Keratinocyte (primary cell): ENCODE data around the gene FKBP10. TPM values are rescaled to one million over a fixed set of nuclear protein-coding genes. Genes with fewer than 3 reads are reported as not detected.
"Not testable (repeated sequence)": the region's sequence is repeated elsewhere in the genome, so short reads cannot be mapped to it uniquely, and the experiment has no call there.

Experiments
- DNase-seq: peaks from one replicate; pipeline ENCODE4 v3.0.0-alpha.2; 2011; ENCODE audit warnings: low read depth, missing footprints, low spot score
- FAIRE-seq: peaks from 2 replicates; lab custom pipeline; 2011; peaks lifted over from hg19 to GRCh38; lab: Jason Lieb, UNC
- H2AFZ ChIP-seq: 2 replicates; pipeline ENCODE4 v1.6.0; 2012; ENCODE audit warnings: low read length, control low read depth, inconsistent platforms; ENCODE audit not compliant: control insufficient read depth
- H3K27ac ChIP-seq: 2 replicates; pipeline ENCODE4 v1.5.1; 2011; ENCODE audit warnings: low read length; ENCODE audit not compliant: control insufficient read depth, insufficient read depth
- H3K27me3 ChIP-seq: 3 replicates; pipeline ENCODE4 v1.6.0; 2011; ENCODE audit warnings: low read length; ENCODE audit not compliant: control insufficient read depth, insufficient read depth; ENCODE audit errors: extremely low read depth
- H3K36me3 ChIP-seq, 2 experiments: 2 replicates in 1 of 2; 3 replicates in 1 of 2; pipeline ENCODE4 v1.5.1; 2011; ENCODE audit warnings: low read length in 2 of 2, mild to moderate bottlenecking in 1 of 2; ENCODE audit not compliant: control insufficient read depth in 2 of 2, insufficient read depth in 2 of 2; ENCODE audit errors: extremely low read depth in 1 of 2
- H3K4me1 ChIP-seq: 3 replicates; pipeline ENCODE4 v1.5.1; 2011; ENCODE audit warnings: low read length; ENCODE audit not compliant: control insufficient read depth, insufficient read depth; ENCODE audit errors: extremely low read depth
- H3K4me2 ChIP-seq: 3 replicates; pipeline ENCODE4 v1.6.0; 2011; ENCODE audit warnings: low read depth, low read length; ENCODE audit not compliant: control insufficient read depth, insufficient read depth; ENCODE audit errors: extremely low read depth
- H3K4me3 ChIP-seq, 3 experiments: fragments of 200-600 bp in 1 of 3; sonication (generic) in 1 of 3; 2 replicates in 2 of 3; 3 replicates in 1 of 3; pipeline ENCODE4 v1.5.1; 2011 to 2016; ENCODE audit warnings: low read length in 3 of 3, mild to moderate bottlenecking in 3 of 3, control low read depth in 2 of 3, inconsistent platforms in 1 of 3, low read depth in 1 of 3, mixed read lengths in 1 of 3, mixed run types in 1 of 3, moderate library complexity in 1 of 3; ENCODE audit not compliant: control insufficient read depth in 2 of 3, insufficient read depth in 2 of 3; ENCODE audit errors: extremely low read depth in 1 of 3
- H3K79me2 ChIP-seq: 2 replicates; pipeline ENCODE4 v1.6.0; 2012; ENCODE audit warnings: low read length; ENCODE audit not compliant: control insufficient read depth, insufficient read depth
- H3K9ac ChIP-seq: 3 replicates; pipeline ENCODE4 v1.6.0; 2011; ENCODE audit warnings: low read length; ENCODE audit not compliant: control insufficient read depth, insufficient read depth; ENCODE audit errors: extremely low read depth
- H3K9me1 ChIP-seq: 3 replicates; pipeline ENCODE4 v1.6.0; 2011; ENCODE audit warnings: low read length; ENCODE audit not compliant: control insufficient read depth, insufficient read depth; ENCODE audit errors: extremely low read depth
- H3K9me3 ChIP-seq: 2 replicates; pipeline ENCODE4 v1.5.1; 2012; ENCODE audit warnings: low read depth, low read length; ENCODE audit not compliant: control insufficient read depth
- H4K20me1 ChIP-seq: 3 replicates; pipeline ENCODE4 v1.6.0; 2011; ENCODE audit warnings: low read length; ENCODE audit not compliant: control insufficient read depth, insufficient read depth; ENCODE audit errors: extremely low read depth
- CTCF ChIP-seq, 3 experiments: IDR thresholded peaks in 1 of 3; conservative IDR thresholded peaks in 1 of 3; optimal IDR thresholded peaks in 1 of 3; 2 replicates in 2 of 3; 3 replicates in 1 of 3; pipeline versions ENCODE3 to v1.5.1; 2011; ENCODE audit warnings: low read length in 3 of 3, mild to moderate bottlenecking in 3 of 3, moderate library complexity in 2 of 3, control low read depth in 1 of 3, inconsistent platforms in 1 of 3; ENCODE audit not compliant: insufficient read depth in 2 of 3; ENCODE audit errors: extremely low read depth in 1 of 3
- EZH2 ChIP-seq: IDR thresholded peaks from one replicate; pipeline ENCODE4 v1.6.1; 2012; ENCODE audit warnings: inconsistent platforms, mild to moderate bottlenecking, low read length, moderate library complexity
- dilution Hi-C: fragments of 300-500 bp; cut with MboI; formaldehyde crosslinking; loops from one replicate; pipeline ENCODE4 v1.7.0; 2020; ENCODE audit warnings: low sequenced_read_pairs; ENCODE audit not compliant: extremely low pct_ligation_motif_present
- polyA plus RNA-seq, 5 experiments: library from polyadenylated mRNA; depleted of rRNA in 3 of 5; stranded (reverse) in 3 of 5; stranded (forward) in 1 of 5; unstranded in 1 of 5; fragments of >200 nt; gene quantifications; 1 replicate in 1 of 5; 2 replicates in 3 of 5; 3 replicates in 1 of 5; pipeline versions ENCODE4 v1.2.1 to v1.2.3, GENCODE V29; 2011 to 2012; ENCODE audit warnings: missing spikeins in 2 of 5, low read depth in 1 of 5, low replicate concordance in 1 of 5

Gene FKBP10
- polyA plus RNA-seq, 1 donor (not counting 4 experiments of a cell fraction or from before 2014, with no cell fraction given), result 0.38 TPM

- H3K9me3 ChIP-seq, H4K20me1 ChIP-seq, H3K9ac ChIP-seq, H3K27ac ChIP-seq, H3K27me3 ChIP-seq, H3K79me2 ChIP-seq, H3K4me3 ChIP-seq, H3K9me1 ChIP-seq, DNase-seq, dilution Hi-C loops, H3K4me2 ChIP-seq, FAIRE-seq, H3K4me1 ChIP-seq, H2AFZ ChIP-seq, H3K36me3 ChIP-seq: not testable (repeated sequence)
Observed at GRCh38 chr17:41840781-41841180, 28.0 kb downstream of the FKBP10 start.

- Histone ChIP-seq H4K20me1 (no peaks in the 10 kb centered on the region), H3K4me3 (no peak overlapping the region), H3K27me3 (no peaks in the 10 kb centered on the region), H3K36me3 (no peaks in the 10 kb centered on the region), H2AFZ (no peak overlapping the region), H3K27ac (no peak overlapping the region), H3K79me2 (peaks cover 4% of the 10 kb centered on the region), H3K4me1 (peaks cover 3% of the 10 kb centered on the region), H3K9ac (no peak overlapping the region), H3K9me3 (no peaks in the 10 kb centered on the region), H3K4me2 (no peak overlapping the region), H3K9me1 (no peaks in the 10 kb centered on the region)
- TF ChIP-seq EZH2 (no peak), CTCF (optimal IDR thresholded peaks at IDR 0.05 in 1 of 3, IDR thresholded peaks at IDR 0.05 in 1 of 3, conservative IDR thresholded peaks at IDR 0.05 in 1 of 3; ENCODE audit: extremely low read depth in 1 of 3, insufficient read depth in 2 of 3, low read length in 3 of 3) (no peak)
- DNase-seq (no peak), FAIRE-seq (no peak)
- dilution Hi-C loops, result no loop called here
Observed at GRCh38 chr17:41844971-41845370, 32.2 kb downstream of the FKBP10 start.

- FAIRE-seq, result no peak
- Histone ChIP-seq H3K4me1 (peaks cover 3% of the 10 kb centered on the region), H3K79me2 (peaks cover 14% of the 10 kb centered on the region)
Observed at GRCh38 chr17:41848788-41849187, 36.0 kb downstream of the FKBP10 start.

More at GRCh38 chr17:41848788-41849187, 36.0 kb downstream of the FKBP10 start:
- Histone ChIP-seq H3K4me2 (no peak overlapping the region), H3K27ac (no peak overlapping the region), H3K9me3 (no peaks in the 10 kb centered on the region), H2AFZ (no peak overlapping the region), H4K20me1 (no peaks in the 10 kb centered on the region), H3K27me3 (no peaks in the 10 kb centered on the region), H3K9me1 (no peaks in the 10 kb centered on the region), H3K36me3 (peaks cover 3% of the 10 kb centered on the region in 2 experiments), H3K4me3 (no peak overlapping the region), H3K9ac (no peak overlapping the region)
- DNase-seq, result no peak
- dilution Hi-C loops, result no loop called here
- TF ChIP-seq CTCF (optimal IDR thresholded peaks at IDR 0.05 in 1 of 3, IDR thresholded peaks at IDR 0.05 in 1 of 3, conservative IDR thresholded peaks at IDR 0.05 in 1 of 3; ENCODE audit: extremely low read depth in 1 of 3, insufficient read depth in 2 of 3, low read length in 3 of 3) (no peak), EZH2 (no peak)
